Measurements from ENCODE around the gene MBTPS1. TPM values are rescaled to one million over a fixed set of nuclear protein-coding genes. Genes with fewer than 3 reads are reported as not detected.

The MBTPS1 gene
- polyA plus RNA-seq, 1 donor from 2014 or later: 66.9 TPM

DNA sequence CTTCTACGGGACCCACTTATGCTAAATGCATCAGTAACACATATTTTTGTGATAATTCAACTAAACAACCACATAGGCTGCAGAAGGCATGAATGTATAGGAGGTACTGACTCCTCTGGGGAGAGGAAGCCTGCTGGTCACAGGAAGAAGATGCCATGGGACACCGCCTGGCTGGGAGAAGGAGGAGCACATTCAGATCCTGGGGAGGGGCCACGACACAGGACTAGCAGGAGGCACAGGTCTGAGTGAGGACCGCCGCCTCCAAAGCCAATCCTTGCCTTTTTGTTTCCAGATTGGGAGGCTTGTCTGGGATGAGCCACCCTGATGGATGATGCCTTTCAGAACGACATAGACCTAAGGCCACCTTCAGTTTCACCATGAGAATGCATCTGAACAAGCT is 34.6 kb downstream of the MBTPS1 start:
- H3K36me3 ChIP-seq (ENCODE audit: insufficient read depth, low read length): peaks cover 8% of the 10 kb centered on the region
- no peak overlapping the region for H3K4me3 ChIP-seq (ENCODE audit: low read length)
- H3K27me3 ChIP-seq (ENCODE audit: insufficient read depth, low read depth, low read length): no peaks in the 10 kb centered on the region
- H3K9ac ChIP-seq (ENCODE audit: low read length): no peak overlapping the region
- no peaks in the 10 kb centered on the region for H3K9me3 ChIP-seq (ENCODE audit: low read length)
- H3K9me2 ChIP-seq (ENCODE audit: insufficient read depth, low read length): no peaks in the 10 kb centered on the region
- no peaks in the 10 kb centered on the region for H4K20me1 ChIP-seq (ENCODE audit: insufficient read depth)
- H3F3A ChIP-seq (ENCODE audit: insufficient read depth, low read length, poor library complexity, severe bottlenecking): no peaks in the 10 kb centered on the region
- no peak overlapping the region for H3K4me2 ChIP-seq (ENCODE audit: low read length)
- no peak for TF ChIP-seq REST (IDR thresholded peaks at IDR 0.05; ENCODE audit: borderline replicate concordance)
- TF ChIP-seq TAF1 (IDR thresholded peaks at IDR 0.05; ENCODE audit: low read depth): no peak
- TF ChIP-seq RAD21 (conservative IDR thresholded peaks at IDR 0.05): no peak
- TF ChIP-seq EZH2 (IDR thresholded peaks at IDR 0.05; ENCODE audit: borderline replicate concordance, insufficient read depth, low read length, poor library complexity, severe bottlenecking): no peak
- no peak for TF ChIP-seq POLR2AphosphoS5 (IDR thresholded peaks at IDR 0.05)
- TF ChIP-seq, protein P1, sequence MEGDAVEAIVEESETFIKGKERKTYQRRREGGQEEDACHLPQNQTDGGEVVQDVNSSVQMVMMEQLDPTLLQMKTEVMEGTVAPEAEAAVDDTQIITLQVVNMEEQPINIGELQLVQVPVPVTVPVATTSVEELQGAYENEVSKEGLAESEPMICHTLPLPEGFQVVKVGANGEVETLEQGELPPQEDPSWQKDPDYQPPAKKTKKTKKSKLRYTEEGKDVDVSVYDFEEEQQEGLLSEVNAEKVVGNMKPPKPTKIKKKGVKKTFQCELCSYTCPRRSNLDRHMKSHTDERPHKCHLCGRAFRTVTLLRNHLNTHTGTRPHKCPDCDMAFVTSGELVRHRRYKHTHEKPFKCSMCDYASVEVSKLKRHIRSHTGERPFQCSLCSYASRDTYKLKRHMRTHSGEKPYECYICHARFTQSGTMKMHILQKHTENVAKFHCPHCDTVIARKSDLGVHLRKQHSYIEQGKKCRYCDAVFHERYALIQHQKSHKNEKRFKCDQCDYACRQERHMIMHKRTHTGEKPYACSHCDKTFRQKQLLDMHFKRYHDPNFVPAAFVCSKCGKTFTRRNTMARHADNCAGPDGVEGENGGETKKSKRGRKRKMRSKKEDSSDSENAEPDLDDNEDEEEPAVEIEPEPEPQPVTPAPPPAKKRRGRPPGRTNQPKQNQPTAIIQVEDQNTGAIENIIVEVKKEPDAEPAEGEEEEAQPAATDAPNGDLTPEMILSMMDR (IDR thresholded peaks at IDR 0.05; ENCODE audit: poor library complexity, severe bottlenecking): no peak
- H2AFZ ChIP-seq (ENCODE audit: low read depth, low read length): no peak overlapping the region
- no peaks in the 10 kb centered on the region for H3K79me2 ChIP-seq (replicated peaks; ENCODE audit: insufficient read depth, low read length)
- no peak overlapping the region for H3K27ac ChIP-seq (ENCODE audit: low read length)

DNA sequence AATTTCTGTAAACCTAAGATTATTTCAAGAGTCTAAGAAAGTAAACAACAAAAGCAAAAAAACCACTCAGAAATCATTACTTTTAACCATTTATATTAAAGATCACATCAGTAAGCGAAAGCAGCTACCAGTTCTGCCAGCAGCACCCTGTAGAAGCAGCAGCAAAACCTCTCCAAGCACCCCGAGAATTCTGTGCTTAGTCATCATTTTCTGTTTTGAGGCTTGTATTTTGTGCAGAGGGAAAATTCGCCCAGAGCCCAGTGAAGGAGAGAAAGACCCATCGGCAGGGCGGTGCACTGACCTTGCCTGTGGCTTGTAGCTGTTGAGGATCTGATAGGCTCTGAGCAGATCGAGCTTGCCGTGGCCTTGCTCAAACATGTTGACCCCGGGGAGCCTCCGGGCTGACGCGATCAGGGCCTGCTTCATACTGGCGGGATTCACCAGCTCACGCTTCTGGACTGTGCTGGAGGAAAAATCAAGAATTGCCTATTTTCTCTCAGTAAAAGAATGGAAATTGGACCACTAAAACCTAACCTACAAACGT is 35.2 kb downstream of the MBTPS1 start:
- Histone ChIP-seq H3K36me3 (ENCODE audit: insufficient read depth, low read length) (peaks cover 8% of the 10 kb centered on the region), H3K27ac (ENCODE audit: low read length) (no peak overlapping the region)

More for the DNA sequence above, 35.2 kb downstream of the MBTPS1 start:
- H3F3A ChIP-seq (ENCODE audit: insufficient read depth, low read length, poor library complexity, severe bottlenecking): no peaks in the 10 kb centered on the region
- H2AFZ ChIP-seq (ENCODE audit: low read depth, low read length): no peak overlapping the region
- no peaks in the 10 kb centered on the region for H3K9me2 ChIP-seq (ENCODE audit: insufficient read depth, low read length)
- no peak overlapping the region for H3K4me3 ChIP-seq (ENCODE audit: low read length)
- H4K20me1 ChIP-seq (ENCODE audit: insufficient read depth): no peaks in the 10 kb centered on the region
- no peak overlapping the region for H3K9ac ChIP-seq (ENCODE audit: low read length)
- H3K4me2 ChIP-seq (ENCODE audit: low read length): no peak overlapping the region
- H3K27me3 ChIP-seq (ENCODE audit: insufficient read depth, low read depth, low read length): no peaks in the 10 kb centered on the region
- no peak for TF ChIP-seq EP300 (conservative IDR thresholded peaks at IDR 0.05; ENCODE audit: poor library complexity, severe bottlenecking)
- no peak for TF ChIP-seq REST (IDR thresholded peaks at IDR 0.05; ENCODE audit: borderline replicate concordance)
- no peak for TF ChIP-seq RAD21 (conservative IDR thresholded peaks at IDR 0.05)
- TF ChIP-seq, protein P1 (IDR thresholded peaks at IDR 0.05; ENCODE audit: poor library complexity, severe bottlenecking): no peak
- TF ChIP-seq POLR2AphosphoS5 (IDR thresholded peaks at IDR 0.05): no peak
- no peak for TF ChIP-seq MXI1 (conservative IDR thresholded peaks at IDR 0.05; ENCODE audit: poor library complexity, severe bottlenecking)
- TF ChIP-seq TAF1 (IDR thresholded peaks at IDR 0.05; ENCODE audit: low read depth): no peak
- no peak for TF ChIP-seq SMC3 (conservative IDR thresholded peaks at IDR 0.05; ENCODE audit: poor library complexity)
- TF ChIP-seq EZH2 (IDR thresholded peaks at IDR 0.05; ENCODE audit: borderline replicate concordance, insufficient read depth, low read length, poor library complexity, severe bottlenecking): no peak
- no peaks in the 10 kb centered on the region for H3K9me3 ChIP-seq (ENCODE audit: low read length)
- no peaks in the 10 kb centered on the region for H3K79me2 ChIP-seq (replicated peaks; ENCODE audit: insufficient read depth, low read length)

All from neural cell (in vitro differentiated cells).